ENCODE data around the gene TACR2. TPM values are rescaled to one million over a fixed set of nuclear protein-coding genes. Genes with fewer than 3 reads are reported as not detected.

TACR2 gene
- total and polyA plus RNA-seq, 2 donors (not counting 3 experiments of a cell fraction or from before 2014, with no cell fraction given): 0.19 TPM; not detected in 1

- POLR2A ChIA-PET: no interaction called here
- no peak for FAIRE-seq
- DNase-seq (ENCODE audit: low read depth, low spot score): no peak
- no peak overlapping the region for H3K9ac ChIP-seq (replicated peaks; ENCODE audit: extremely low read depth, insufficient read depth, low read length)
- no peak overlapping the region for H2AFZ ChIP-seq (ENCODE audit: low read depth, low read length)
- no peak overlapping the region for H3K4me3 ChIP-seq (replicated peaks in 1 of 3; ENCODE audit: insufficient read depth in 1 of 3, low read depth in 1 of 3, low read length in 3 of 3)
- BruUV-seq (replicated peaks): no TSS peak
- intact Hi-C loops (cut with micrococcal nuclease) (loop anchor here (5.0 kb wide), 2 partner anchors 39 to 41 kb away; no protein-coding TSS in a partner anchor), dilution Hi-C loops (cut with MboI; ENCODE audit: extremely low pct_ligation_motif_present, low sequenced_read_pairs) (no loop called here)
- TF ChIP-seq POLR2A (IDR thresholded peaks at IDR 0.05; ENCODE audit: low read depth, low read length): no peak
- TF ChIP-seq CTCF (IDR thresholded peaks at IDR 0.05; ENCODE audit: extremely low read depth in 1 of 2, insufficient read depth in 1 of 2, low read depth in 1 of 2, low read length in 2 of 2): no peak
- TF ChIP-seq FOS (IDR thresholded peaks at IDR 0.05; ENCODE audit: borderline replicate concordance, insufficient read depth, low read length): no peak
- TF ChIP-seq MYC (IDR thresholded peaks at IDR 0.05; ENCODE audit: low read depth, low read length): no peak
- no peaks in the 10 kb centered on the region for H3K9me1 ChIP-seq (replicated peaks; ENCODE audit: control insufficient read depth, extremely low read depth, insufficient read depth, low read length)
- H3K79me2 ChIP-seq (ENCODE audit: control insufficient read depth, insufficient read depth, low read length): peaks cover 17% of the 10 kb centered on the region
- no peaks in the 10 kb centered on the region for H3K9me3 ChIP-seq (replicated peaks; ENCODE audit: control insufficient read depth, insufficient read depth, low read length)
- no peaks in the 10 kb centered on the region for H3K27me3 ChIP-seq (ENCODE audit: control insufficient read depth in 2 of 2, insufficient read depth in 2 of 2, low read length in 2 of 2)
- H4K20me1 ChIP-seq (replicated peaks; ENCODE audit: control insufficient read depth, extremely low read depth, insufficient read depth, low read length): no peaks in the 10 kb centered on the region
- no peaks in the 10 kb centered on the region for H3K36me3 ChIP-seq (ENCODE audit: control insufficient read depth in 2 of 2, extremely low read depth in 1 of 2, insufficient read depth in 2 of 2, low read length in 2 of 2)
- H3K27ac ChIP-seq (ENCODE audit: insufficient read depth, low read depth, low read length): no peak overlapping the region
- peaks cover 49% of the 10 kb centered on the region for H3K4me1 ChIP-seq (ENCODE audit: control insufficient read depth, extremely low read depth, insufficient read depth, low read length)
- CTCF ChIA-PET: interaction anchor here (0.9 to 3.1 kb wide), 7 partner anchors 9 to 58 kb away, joined by 3 to 13 read pairs (median 7); no protein-coding TSS in a partner anchor
- H3K4me2 ChIP-seq (ENCODE audit: insufficient read depth, low read length): no peak overlapping the region
Measured at GRCh38 chr10:69466158-69466490, 49.4 kb upstream of the TACR2 start.

- CTCF ChIA-PET: interaction anchor here (0.9 to 3.1 kb wide), 9 partner anchors 8 to 57 kb away, joined by 3 to 13 read pairs (median 9); partner anchors contain the start of gene TSPAN15
Measured at GRCh38 chr10:69465457-69466157, 48.9 kb upstream of the TACR2 start.

More at GRCh38 chr10:69465457-69466157, 48.9 kb upstream of the TACR2 start:
- no peaks in the 10 kb centered on the region for H3K27me3 ChIP-seq (ENCODE audit: control insufficient read depth in 2 of 2, insufficient read depth in 2 of 2, low read length in 2 of 2)
- no peak for TF ChIP-seq EZH2 (IDR thresholded peaks at IDR 0.05; ENCODE audit: borderline replicate concordance, low read depth, low read length, severe bottlenecking)
- no peak for TF ChIP-seq JUN (IDR thresholded peaks at IDR 0.05; ENCODE audit: borderline replicate concordance, insufficient read depth, insufficient read length, low read depth)
- no peak for TF ChIP-seq CTCF (IDR thresholded peaks at IDR 0.05; ENCODE audit: extremely low read depth in 1 of 2, insufficient read depth in 1 of 2, low read depth in 1 of 2, low read length in 2 of 2)
- FAIRE-seq: no peak
- DNase-seq (ENCODE audit: low read depth, low spot score): no peak
- dilution Hi-C loops (cut with MboI; ENCODE audit: extremely low pct_ligation_motif_present, low sequenced_read_pairs): no loop called here
- peaks cover 51% of the 10 kb centered on the region for H3K4me1 ChIP-seq (ENCODE audit: control insufficient read depth, extremely low read depth, insufficient read depth, low read length)
- H3K27ac ChIP-seq (ENCODE audit: insufficient read depth, low read depth, low read length): peak overlapping the region; percentile 45
- POLR2A ChIA-PET: no interaction called here
- no TSS peak for BruUV-seq (replicated peaks)
- H2AFZ ChIP-seq (ENCODE audit: low read depth, low read length): no peak overlapping the region
- no peak overlapping the region for H3K9ac ChIP-seq (replicated peaks; ENCODE audit: extremely low read depth, insufficient read depth, low read length)
- no peaks in the 10 kb centered on the region for H3K9me3 ChIP-seq (replicated peaks; ENCODE audit: control insufficient read depth, insufficient read depth, low read length)
- H3K36me3 ChIP-seq (ENCODE audit: control insufficient read depth in 2 of 2, extremely low read depth in 1 of 2, insufficient read depth in 2 of 2, low read length in 2 of 2): no peaks in the 10 kb centered on the region
- no peak overlapping the region for H3K4me2 ChIP-seq (ENCODE audit: insufficient read depth, low read length)
- H3K79me2 ChIP-seq (ENCODE audit: control insufficient read depth, insufficient read depth, low read length): peaks cover 18% of the 10 kb centered on the region
- intact Hi-C loops (cut with micrococcal nuclease): loop anchor here (2.0 to 5.0 kb wide), 3 partner anchors 15 to 42 kb away; partner anchors contain the start of gene TSPAN15
- H4K20me1 ChIP-seq (replicated peaks; ENCODE audit: control insufficient read depth, extremely low read depth, insufficient read depth, low read length): no peaks in the 10 kb centered on the region
- H3K4me3 ChIP-seq (replicated peaks in 1 of 3; ENCODE audit: insufficient read depth in 1 of 3, low read depth in 1 of 3, low read length in 3 of 3): no peak overlapping the region
- H3K9me1 ChIP-seq (replicated peaks; ENCODE audit: control insufficient read depth, extremely low read depth, insufficient read depth, low read length): no peaks in the 10 kb centered on the region

Measured in endothelial cell of umbilical vein (primary cell).